Measurements from ENCODE around the gene ACTA2.
A peak's percentile ranks its signal among the peaks of the same experiment; 100 is the strongest.

ACTA2 gene

DNA sequence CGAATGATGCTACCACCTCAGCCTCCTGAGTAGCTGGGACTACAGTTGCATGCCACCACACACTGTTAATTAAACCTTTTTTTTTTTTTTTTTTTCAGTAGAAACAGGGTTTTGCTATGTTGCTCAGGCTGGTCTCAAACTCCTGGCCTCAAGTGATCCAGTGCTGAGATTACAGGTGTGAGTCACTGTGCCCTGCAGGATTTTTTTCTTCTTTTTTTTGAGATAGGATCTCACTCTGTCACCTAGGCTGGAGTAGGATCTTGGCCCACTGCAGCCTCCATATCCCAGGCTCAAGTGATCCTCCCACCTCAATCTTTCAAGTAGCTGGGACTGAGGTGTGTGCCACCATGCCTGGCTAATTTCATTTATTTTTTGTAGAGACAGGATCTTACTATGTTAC is 6.4 kb downstream of the ACTA2 start:
- H3K27ac ChIP-seq: peak overlapping the region; percentile 34 to 56
- DNase-seq (ENCODE audit: low spot score): no peak
- H3K4me3 ChIP-seq: peak overlapping the region; percentile 50
- TF ChIP-seq, protein P1, sequence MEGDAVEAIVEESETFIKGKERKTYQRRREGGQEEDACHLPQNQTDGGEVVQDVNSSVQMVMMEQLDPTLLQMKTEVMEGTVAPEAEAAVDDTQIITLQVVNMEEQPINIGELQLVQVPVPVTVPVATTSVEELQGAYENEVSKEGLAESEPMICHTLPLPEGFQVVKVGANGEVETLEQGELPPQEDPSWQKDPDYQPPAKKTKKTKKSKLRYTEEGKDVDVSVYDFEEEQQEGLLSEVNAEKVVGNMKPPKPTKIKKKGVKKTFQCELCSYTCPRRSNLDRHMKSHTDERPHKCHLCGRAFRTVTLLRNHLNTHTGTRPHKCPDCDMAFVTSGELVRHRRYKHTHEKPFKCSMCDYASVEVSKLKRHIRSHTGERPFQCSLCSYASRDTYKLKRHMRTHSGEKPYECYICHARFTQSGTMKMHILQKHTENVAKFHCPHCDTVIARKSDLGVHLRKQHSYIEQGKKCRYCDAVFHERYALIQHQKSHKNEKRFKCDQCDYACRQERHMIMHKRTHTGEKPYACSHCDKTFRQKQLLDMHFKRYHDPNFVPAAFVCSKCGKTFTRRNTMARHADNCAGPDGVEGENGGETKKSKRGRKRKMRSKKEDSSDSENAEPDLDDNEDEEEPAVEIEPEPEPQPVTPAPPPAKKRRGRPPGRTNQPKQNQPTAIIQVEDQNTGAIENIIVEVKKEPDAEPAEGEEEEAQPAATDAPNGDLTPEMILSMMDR (IDR thresholded peaks at IDR 0.05): no peak

DNA sequence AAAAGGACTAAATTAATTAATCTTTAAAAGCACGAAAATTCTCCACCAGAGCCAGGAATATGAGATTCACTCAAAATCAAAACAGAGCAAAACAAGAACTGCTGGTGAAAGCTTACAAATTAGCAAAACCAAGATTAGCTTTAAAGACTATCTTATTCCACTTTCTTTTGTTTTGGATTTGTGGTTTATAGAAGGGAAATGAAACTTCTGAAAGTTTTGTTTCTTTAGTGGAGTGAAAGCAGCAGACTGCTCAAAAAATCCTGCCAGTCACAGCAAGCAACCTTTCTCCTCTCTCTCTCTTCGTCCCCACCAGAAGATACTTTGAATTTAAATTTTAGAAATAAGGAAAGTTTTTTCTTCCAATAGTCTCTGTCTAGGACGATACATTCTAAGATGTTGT is 7.8 kb downstream of the ACTA2 start:
- TF ChIP-seq, protein P1 (IDR thresholded peaks at IDR 0.05): no peak
- Histone ChIP-seq H3K27ac (peak overlapping the region; percentile 38 to 81), H3K4me3 (peak overlapping the region; percentile 50)
- DNase-seq (ENCODE audit: low spot score): no peak

DNA sequence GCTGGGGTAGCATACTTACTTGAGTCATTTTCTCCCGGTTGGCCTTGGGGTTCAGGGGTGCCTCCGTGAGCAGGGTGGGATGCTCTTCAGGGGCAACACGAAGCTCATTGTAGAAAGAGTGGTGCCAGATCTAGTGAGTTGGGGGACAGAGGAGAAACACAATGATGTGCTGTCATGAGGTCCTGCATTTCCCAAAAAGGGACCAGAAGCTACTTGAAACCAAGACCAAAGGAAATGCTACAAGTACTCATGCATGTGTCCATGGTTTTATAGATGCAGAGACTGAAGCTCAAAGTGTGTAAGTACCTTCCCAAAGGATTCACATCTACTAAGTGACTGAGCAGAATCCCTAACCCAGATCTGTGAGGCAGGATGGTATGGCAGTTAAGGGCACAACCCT is 8.8 kb downstream of the ACTA2 start:
- Histone ChIP-seq H3K4me3 (peak overlapping the region; percentile 50), H3K27ac (peak overlapping the region; percentile 38 to 81)
- TF ChIP-seq, protein P1 (IDR thresholded peaks at IDR 0.05): no peak
- DNase-seq (ENCODE audit: low spot score): no peak

DNA sequence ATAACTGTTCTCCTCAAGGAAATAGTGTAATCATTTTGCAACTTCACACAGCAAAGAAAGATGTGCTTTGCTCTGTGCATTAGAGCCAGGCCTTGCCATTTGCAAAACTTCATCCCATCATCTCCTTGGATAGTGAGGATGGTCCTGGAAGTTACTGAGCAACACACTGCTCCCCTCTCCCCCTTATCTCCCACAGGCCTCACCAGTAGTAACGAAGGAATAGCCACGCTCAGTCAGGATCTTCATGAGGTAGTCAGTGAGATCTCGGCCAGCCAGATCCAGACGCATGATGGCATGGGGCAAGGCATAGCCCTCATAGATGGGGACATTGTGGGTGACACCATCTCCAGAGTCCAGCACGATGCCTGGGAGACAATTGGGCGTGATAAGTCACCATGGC is 11.5 kb downstream of the ACTA2 start:
- H3K27ac ChIP-seq: peak overlapping the region; percentile 29 to 66
- TF ChIP-seq, protein P1 (IDR thresholded peaks at IDR 0.05): no peak
- DNase-seq (ENCODE audit: low spot score): no peak

DNA sequence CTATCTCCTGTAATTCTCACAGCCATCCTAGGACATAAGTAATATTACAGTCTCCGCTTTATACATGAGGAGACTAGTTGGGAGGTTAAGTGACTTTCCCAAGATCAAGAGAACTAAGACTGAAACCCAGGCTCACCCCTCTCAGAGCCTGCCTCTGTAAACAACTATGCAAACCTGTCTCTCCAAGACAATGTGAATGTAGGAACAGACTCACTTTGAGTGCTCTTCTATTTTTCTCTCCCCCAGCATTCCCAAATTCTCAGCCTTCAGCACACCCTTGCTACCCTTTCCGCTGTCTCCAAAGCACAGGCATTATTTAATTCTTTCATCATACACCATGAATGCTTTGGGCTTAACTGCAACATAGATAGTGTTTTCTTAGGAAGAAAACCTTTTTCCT is 13.6 kb downstream of the ACTA2 start:
- DNase-seq (ENCODE audit: low spot score): no peak
- Histone ChIP-seq H3K27ac (peak overlapping the region in 1 of 2 donors; percentile 66), H3K4me3 (no peak overlapping the region)
- TF ChIP-seq, protein P1 (IDR thresholded peaks at IDR 0.05): no peak

More for the DNA sequence above, 11.5 kb downstream of the ACTA2 start:
- H3K4me3 ChIP-seq: peak overlapping the region; percentile 28

DNA sequence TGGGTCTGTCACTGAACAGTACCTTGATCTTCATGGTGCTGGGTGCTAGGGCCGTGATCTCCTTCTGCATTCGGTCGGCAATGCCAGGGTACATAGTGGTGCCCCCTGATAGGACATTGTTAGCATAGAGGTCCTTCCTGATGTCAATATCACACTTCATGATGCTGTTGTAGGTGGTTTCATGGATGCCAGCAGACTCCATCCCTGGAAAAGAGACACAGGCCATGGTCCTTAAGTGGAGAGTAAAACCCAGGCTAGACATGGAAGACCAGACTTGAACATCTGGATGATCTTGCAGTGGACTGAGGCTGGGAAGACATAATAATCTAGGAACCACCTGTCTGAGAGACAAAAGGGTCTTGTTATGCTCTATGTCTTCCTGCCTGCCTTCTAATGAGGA is 14.5 kb downstream of the ACTA2 start:
- peak overlapping the region; percentile 9 to 66 for H3K27ac ChIP-seq
- TF ChIP-seq, protein P1 (IDR thresholded peaks at IDR 0.05): no peak
- no peak overlapping the region for H3K4me3 ChIP-seq
- no peak for DNase-seq (ENCODE audit: low spot score)

DNA sequence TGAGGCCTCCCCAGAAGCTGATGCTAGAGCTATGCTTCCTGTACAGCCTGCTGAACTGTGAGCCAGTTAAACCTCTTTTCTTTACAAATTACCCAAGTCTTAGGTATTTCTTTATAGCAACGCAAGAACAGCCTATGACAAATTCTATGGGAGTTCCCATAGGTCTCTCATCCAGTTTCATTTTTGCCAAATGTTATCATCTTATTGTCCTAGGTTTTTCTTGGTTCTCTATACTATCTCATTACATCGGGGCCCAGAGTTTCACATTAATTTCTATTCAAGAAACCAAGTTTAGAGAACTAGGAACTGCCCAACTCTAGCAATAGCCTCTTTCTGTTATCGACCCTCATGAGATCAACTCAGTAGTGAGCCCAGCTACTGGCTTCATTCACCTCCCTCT is 15.9 kb downstream of the ACTA2 start:
- no peak for DNase-seq (ENCODE audit: low spot score)
- no peak overlapping the region for H3K4me3 ChIP-seq
- peak overlapping the region; percentile 24 to 65 for H3K27ac ChIP-seq
- TF ChIP-seq, protein P1 (IDR thresholded peaks at IDR 0.05): no peak

Data from coronary artery (tissue), 2 donors.